GM12878 (cell line): Measurements from ENCODE around the gene CSTB. TPM values are rescaled to one million over a fixed set of nuclear protein-coding genes. Genes with fewer than 3 reads are reported as not detected.

Source experiments
- FOS ChIP-seq: IDR thresholded peaks from 3 replicates; pipeline ENCODE4 v1.6.1; 2011; ENCODE audit warnings: borderline replicate concordance; ENCODE audit not compliant: insufficient read length; ENCODE audit errors: extremely low read depth
- FOXM1 ChIP-seq: IDR thresholded peaks from 2 replicates; pipeline ENCODE4 v1.6.1; 2012; ENCODE audit warnings: low read depth, mild to moderate bottlenecking, inconsistent platforms, low read length, moderate library complexity
- GABPA ChIP-seq: IDR thresholded peaks from 2 replicates; pipeline ENCODE4 v1.6.1; 2014; ENCODE audit warnings: antibody characterized with exemption, low read depth, mild to moderate bottlenecking, inconsistent platforms
- HCFC1 ChIP-seq: fragments of 150-350 bp; IDR thresholded peaks from 2 replicates; pipeline ENCODE4 v1.6.1; 2014; ENCODE audit warnings: low read length
- JUND ChIP-seq: IDR thresholded peaks from 2 replicates; pipeline ENCODE4 v1.6.1; 2012; ENCODE audit warnings: low read depth, mild to moderate bottlenecking, low read length, improper control_type of control experiment, moderate library complexity
- MTA3 ChIP-seq: IDR thresholded peaks from 2 replicates; pipeline ENCODE4 v1.6.1; 2012; ENCODE audit warnings: low read length, inconsistent platforms, borderline replicate concordance
- NFIC ChIP-seq: IDR thresholded peaks from 2 replicates; pipeline ENCODE4 v1.6.1; 2012; ENCODE audit warnings: low read depth, mild to moderate bottlenecking, inconsistent platforms, low read length, moderate library complexity
- NR2C1 ChIP-seq: fragments of 450-650 bp; IDR thresholded peaks from 2 replicates; pipeline ENCODE4 v1.6.1; 2017; ENCODE audit warnings: antibody characterized with exemption, mild to moderate bottlenecking, moderate library complexity
- PAX8 ChIP-seq: fragments of 450-650 bp; IDR thresholded peaks from 2 replicates; pipeline ENCODE4 v1.6.1; 2017; ENCODE audit warnings: mild to moderate bottlenecking, moderate library complexity
- SIN3A ChIP-seq: IDR thresholded peaks from 2 replicates; pipeline ENCODE4 v1.6.1; 2012; ENCODE audit warnings: low read depth, low read length, improper control_type of control experiment
- SMAD5 ChIP-seq: IDR thresholded peaks from 2 replicates; pipeline ENCODE4 v1.6.1; 2016; ENCODE audit warnings: antibody characterized with exemption, low read depth
- TBL1XR1 ChIP-seq: IDR thresholded peaks from 2 replicates; pipeline ENCODE4 v1.6.1; 2012; ENCODE audit warnings: low read depth, low read length, improper control_type of control experiment
- polyA plus RNA-seq, 11 experiments: library from polyadenylated mRNA; depleted of rRNA in 4 of 11; unstranded in 6 of 11; stranded (reverse) in 5 of 11; fragments of >200 nt; fragmentation: Nextera tagmentation in 4 of 11; fragmentation: Illumina TruSeq in 1 of 11; extraction: Ambion mirVana in 4 of 11; extraction: Trizol in 1 of 11; gene quantifications; 1 replicate in 1 of 11; 2 replicates in 10 of 11; pipeline versions ENCODE4 v1.2.1 to v1.2.3, GENCODE V29; 2011 to 2016; ENCODE audit warnings: inconsistent platforms in 2 of 11, missing spikeins in 2 of 11, low read depth in 1 of 11
- total RNA-seq, 4 experiments: library from RNA; depleted of rRNA in 3 of 4; stranded (reverse); fragments of >200 nt in 3 of 4; fragmentation: Illumina TruSeq in 1 of 4; extraction: Trizol in 1 of 4; gene quantifications; 2 replicates each; pipeline versions ENCODE4 v1.2.1 to v1.2.3, GENCODE V29; 2013 to 2021
- TF ChIP-seq, protein P1 (sequence below): fragments of 450-650 bp; IDR thresholded peaks from 2 replicates; pipeline ENCODE4 v1.6.1; 2017; ENCODE audit warnings: mild to moderate bottlenecking, moderate library complexity
- TF ChIP-seq, protein P2 (sequence below): fragments of 450-650 bp; IDR thresholded peaks from 2 replicates; pipeline ENCODE4 v1.6.1; 2016; ENCODE audit warnings: mild to moderate bottlenecking
- TF ChIP-seq, protein P3 (sequence below): IDR thresholded peaks from 2 replicates; pipeline ENCODE4 v1.6.1; 2012; ENCODE audit warnings: mild to moderate bottlenecking, low read depth, low read length
- TF ChIP-seq, protein P4 (sequence below): fragments of 450-650 bp; IDR thresholded peaks from 2 replicates; pipeline ENCODE4 v1.6.1; 2016; ENCODE audit warnings: mild to moderate bottlenecking
- TF ChIP-seq, protein P5 (sequence below): IDR thresholded peaks from 2 replicates; pipeline ENCODE4 v1.6.1; 2012; ENCODE audit warnings: low read depth, low read length, improper control_type of control experiment
- TF ChIP-seq, protein P6 (sequence below): IDR thresholded peaks from 2 replicates; pipeline ENCODE4 v1.6.1; 2011; ENCODE audit warnings: low read depth, mild to moderate bottlenecking, low read length, moderate library complexity, borderline replicate concordance; ENCODE audit errors: extremely low read depth

Gene CSTB
- total and polyA plus RNA-seq, 10 of the 15 experiments (the other 5 are each of a cell fraction or from before 2014, with no cell fraction given), result 12.5 to 82.7 (median 41.9) TPM

DNA sequence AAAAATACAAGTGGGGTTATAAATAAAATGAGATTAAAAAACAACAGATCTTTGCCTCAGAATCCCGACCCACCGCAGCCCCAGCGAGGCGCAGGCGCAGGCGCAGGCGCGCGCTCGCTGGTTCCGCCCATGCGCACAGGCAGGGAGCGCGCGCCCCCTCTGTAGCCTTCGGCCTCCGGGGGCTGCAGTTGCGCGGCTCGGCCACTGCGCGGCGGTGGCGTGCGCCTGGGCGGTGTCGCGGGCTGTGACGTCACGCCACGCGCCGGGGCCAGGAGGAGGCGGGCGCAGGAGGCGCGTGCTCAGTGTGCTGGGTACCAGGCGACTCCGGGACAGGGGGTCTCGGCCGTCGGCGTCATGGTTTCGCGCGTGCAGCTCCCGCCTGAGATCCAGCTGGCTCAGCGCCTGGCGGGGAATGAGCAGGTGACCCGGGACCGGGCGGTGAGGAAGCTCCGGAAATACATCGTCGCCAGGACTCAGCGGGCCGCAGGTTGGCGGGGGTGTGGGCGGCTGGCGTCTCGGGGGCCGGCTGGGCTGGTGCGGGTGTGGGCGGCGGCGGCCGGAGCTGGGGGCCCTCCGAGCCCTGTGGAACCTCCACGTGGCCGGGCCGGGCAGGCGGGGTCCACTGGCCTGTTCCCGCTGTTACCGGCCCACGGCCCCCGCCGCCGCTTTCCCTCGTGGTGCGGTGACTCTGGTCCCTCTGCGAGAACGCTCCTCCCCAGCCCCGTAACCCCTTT is 13.3 kb upstream of the CSTB start, which contains the start of gene RRP1 (continued):
- TF ChIP-seq FOS, result no peak
- TF ChIP-seq GABPA, result no peak
- TF ChIP-seq SMAD5, result peak; percentile 75; the same call in 1 of the 2 replicates
- no peak for TF ChIP-seq PAX8
- peak; percentile 95 for TF ChIP-seq SIN3A
- TF ChIP-seq, protein P1, sequence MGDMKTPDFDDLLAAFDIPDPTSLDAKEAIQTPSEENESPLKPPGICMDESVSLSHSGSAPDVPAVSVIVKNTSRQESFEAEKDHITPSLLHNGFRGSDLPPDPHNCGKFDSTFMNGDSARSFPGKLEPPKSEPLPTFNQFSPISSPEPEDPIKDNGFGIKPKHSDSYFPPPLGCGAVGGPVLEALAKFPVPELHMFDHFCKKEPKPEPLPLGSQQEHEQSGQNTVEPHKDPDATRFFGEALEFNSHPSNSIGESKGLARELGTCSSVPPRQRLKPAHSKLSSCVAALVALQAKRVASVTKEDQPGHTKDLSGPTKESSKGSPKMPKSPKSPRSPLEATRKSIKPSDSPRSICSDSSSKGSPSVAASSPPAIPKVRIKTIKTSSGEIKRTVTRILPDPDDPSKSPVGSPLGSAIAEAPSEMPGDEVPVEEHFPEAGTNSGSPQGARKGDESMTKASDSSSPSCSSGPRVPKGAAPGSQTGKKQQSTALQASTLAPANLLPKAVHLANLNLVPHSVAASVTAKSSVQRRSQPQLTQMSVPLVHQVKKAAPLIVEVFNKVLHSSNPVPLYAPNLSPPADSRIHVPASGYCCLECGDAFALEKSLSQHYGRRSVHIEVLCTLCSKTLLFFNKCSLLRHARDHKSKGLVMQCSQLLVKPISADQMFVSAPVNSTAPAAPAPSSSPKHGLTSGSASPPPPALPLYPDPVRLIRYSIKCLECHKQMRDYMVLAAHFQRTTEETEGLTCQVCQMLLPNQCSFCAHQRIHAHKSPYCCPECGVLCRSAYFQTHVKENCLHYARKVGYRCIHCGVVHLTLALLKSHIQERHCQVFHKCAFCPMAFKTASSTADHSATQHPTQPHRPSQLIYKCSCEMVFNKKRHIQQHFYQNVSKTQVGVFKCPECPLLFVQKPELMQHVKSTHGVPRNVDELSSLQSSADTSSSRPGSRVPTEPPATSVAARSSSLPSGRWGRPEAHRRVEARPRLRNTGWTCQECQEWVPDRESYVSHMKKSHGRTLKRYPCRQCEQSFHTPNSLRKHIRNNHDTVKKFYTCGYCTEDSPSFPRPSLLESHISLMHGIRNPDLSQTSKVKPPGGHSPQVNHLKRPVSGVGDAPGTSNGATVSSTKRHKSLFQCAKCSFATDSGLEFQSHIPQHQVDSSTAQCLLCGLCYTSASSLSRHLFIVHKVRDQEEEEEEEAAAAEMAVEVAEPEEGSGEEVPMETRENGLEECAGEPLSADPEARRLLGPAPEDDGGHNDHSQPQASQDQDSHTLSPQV, result peak; percentile 95
- TF ChIP-seq FOXM1, result no peak
- TF ChIP-seq HCFC1, result peak; percentile 79
- TF ChIP-seq NR2C1, result peak; percentile 76
- TF ChIP-seq TBL1XR1, result 0 out of 2 replicates have a peak, but pooled peaks have one; percentile 17
- no peak for TF ChIP-seq MTA3
- TF ChIP-seq, protein P2, sequence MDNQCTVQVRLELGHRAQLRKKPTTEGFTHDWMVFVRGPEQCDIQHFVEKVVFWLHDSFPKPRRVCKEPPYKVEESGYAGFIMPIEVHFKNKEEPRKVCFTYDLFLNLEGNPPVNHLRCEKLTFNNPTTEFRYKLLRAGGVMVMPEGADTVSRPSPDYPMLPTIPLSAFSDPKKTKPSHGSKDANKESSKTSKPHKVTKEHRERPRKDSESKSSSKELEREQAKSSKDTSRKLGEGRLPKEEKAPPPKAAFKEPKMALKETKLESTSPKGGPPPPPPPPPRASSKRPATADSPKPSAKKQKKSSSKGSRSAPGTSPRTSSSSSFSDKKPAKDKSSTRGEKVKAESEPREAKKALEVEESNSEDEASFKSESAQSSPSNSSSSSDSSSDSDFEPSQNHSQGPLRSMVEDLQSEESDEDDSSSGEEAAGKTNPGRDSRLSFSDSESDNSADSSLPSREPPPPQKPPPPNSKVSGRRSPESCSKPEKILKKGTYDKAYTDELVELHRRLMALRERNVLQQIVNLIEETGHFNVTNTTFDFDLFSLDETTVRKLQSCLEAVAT, result no peak
- peak; percentile 12; the same call in 1 of the 2 replicates for TF ChIP-seq JUND
- TF ChIP-seq NFIC, result no peak
- TF ChIP-seq, protein P3, sequence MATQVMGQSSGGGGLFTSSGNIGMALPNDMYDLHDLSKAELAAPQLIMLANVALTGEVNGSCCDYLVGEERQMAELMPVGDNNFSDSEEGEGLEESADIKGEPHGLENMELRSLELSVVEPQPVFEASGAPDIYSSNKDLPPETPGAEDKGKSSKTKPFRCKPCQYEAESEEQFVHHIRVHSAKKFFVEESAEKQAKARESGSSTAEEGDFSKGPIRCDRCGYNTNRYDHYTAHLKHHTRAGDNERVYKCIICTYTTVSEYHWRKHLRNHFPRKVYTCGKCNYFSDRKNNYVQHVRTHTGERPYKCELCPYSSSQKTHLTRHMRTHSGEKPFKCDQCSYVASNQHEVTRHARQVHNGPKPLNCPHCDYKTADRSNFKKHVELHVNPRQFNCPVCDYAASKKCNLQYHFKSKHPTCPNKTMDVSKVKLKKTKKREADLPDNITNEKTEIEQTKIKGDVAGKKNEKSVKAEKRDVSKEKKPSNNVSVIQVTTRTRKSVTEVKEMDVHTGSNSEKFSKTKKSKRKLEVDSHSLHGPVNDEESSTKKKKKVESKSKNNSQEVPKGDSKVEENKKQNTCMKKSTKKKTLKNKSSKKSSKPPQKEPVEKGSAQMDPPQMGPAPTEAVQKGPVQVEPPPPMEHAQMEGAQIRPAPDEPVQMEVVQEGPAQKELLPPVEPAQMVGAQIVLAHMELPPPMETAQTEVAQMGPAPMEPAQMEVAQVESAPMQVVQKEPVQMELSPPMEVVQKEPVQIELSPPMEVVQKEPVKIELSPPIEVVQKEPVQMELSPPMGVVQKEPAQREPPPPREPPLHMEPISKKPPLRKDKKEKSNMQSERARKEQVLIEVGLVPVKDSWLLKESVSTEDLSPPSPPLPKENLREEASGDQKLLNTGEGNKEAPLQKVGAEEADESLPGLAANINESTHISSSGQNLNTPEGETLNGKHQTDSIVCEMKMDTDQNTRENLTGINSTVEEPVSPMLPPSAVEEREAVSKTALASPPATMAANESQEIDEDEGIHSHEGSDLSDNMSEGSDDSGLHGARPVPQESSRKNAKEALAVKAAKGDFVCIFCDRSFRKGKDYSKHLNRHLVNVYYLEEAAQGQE, result no peak
- TF ChIP-seq, protein P4, sequence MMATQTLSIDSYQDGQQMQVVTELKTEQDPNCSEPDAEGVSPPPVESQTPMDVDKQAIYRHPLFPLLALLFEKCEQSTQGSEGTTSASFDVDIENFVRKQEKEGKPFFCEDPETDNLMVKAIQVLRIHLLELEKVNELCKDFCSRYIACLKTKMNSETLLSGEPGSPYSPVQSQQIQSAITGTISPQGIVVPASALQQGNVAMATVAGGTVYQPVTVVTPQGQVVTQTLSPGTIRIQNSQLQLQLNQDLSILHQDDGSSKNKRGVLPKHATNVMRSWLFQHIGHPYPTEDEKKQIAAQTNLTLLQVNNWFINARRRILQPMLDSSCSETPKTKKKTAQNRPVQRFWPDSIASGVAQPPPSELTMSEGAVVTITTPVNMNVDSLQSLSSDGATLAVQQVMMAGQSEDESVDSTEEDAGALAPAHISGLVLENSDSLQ, result no peak
- TF ChIP-seq, protein P5, sequence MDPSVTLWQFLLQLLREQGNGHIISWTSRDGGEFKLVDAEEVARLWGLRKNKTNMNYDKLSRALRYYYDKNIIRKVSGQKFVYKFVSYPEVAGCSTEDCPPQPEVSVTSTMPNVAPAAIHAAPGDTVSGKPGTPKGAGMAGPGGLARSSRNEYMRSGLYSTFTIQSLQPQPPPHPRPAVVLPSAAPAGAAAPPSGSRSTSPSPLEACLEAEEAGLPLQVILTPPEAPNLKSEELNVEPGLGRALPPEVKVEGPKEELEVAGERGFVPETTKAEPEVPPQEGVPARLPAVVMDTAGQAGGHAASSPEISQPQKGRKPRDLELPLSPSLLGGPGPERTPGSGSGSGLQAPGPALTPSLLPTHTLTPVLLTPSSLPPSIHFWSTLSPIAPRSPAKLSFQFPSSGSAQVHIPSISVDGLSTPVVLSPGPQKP, result peak; percentile 53
- TF ChIP-seq, protein P6, sequence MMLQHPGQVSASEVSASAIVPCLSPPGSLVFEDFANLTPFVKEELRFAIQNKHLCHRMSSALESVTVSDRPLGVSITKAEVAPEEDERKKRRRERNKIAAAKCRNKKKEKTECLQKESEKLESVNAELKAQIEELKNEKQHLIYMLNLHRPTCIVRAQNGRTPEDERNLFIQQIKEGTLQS, result peak; percentile 97
